GM19025 (cell line): Measurements from ENCODE around the gene DIAPH1.
A peak's percentile ranks its signal among the peaks of the same experiment; 100 is the strongest.

Experiments
- ATAC-seq: cut with Tn5 transposase; IDR thresholded peaks from one replicate; pipeline ENCODE4 v1.9.1; 2021; ENCODE audit warnings: mild to moderate bottlenecking, low read depth, moderate library complexity; ENCODE audit not compliant: unreplicated experiment

The DIAPH1 gene

GRCh38 chr5:141567513-141568117 is 51.2 kb downstream of the DIAPH1 start:
- ATAC-seq = no peak

GRCh38 chr5:141565826-141566570 is 52.8 kb downstream of the DIAPH1 start:
- no peak for ATAC-seq

GRCh38 chr5:141564216-141564692 is 54.5 kb downstream of the DIAPH1 start:
- ATAC-seq = peak; percentile 93

GRCh38 chr5:141560725-141561483 is 57.9 kb downstream of the DIAPH1 start:
- ATAC-seq = no peak

GRCh38 chr5:141560151-141560550 is 58.6 kb downstream of the DIAPH1 start:
- ATAC-seq = no peak

GRCh38 chr5:141559461-141559860 is 59.3 kb downstream of the DIAPH1 start:
- ATAC-seq = no peak

- ATAC-seq = no peak
These were observed 60.6 kb downstream of the DIAPH1 start for GRCh38 chr5:141558150-141558549.

- no peak for ATAC-seq
These were observed 61.1 kb downstream of the DIAPH1 start for GRCh38 chr5:141557681-141558136.

- no peak for ATAC-seq
These were observed 70.9 kb downstream of the DIAPH1 start for GRCh38 chr5:141547921-141548320.

- ATAC-seq = no peak
These were observed 71.3 kb downstream of the DIAPH1 start for GRCh38 chr5:141547488-141547887.

- no peak for ATAC-seq
These were observed 75.7 kb downstream of the DIAPH1 start for GRCh38 chr5:141543053-141543452.

GRCh38 chr5:141534492-141535213 is 84.1 kb downstream of the DIAPH1 start:
- ATAC-seq = no peak

- ATAC-seq = no peak
These were observed 84.9 kb downstream of the DIAPH1 start for GRCh38 chr5:141533897-141534296.

GRCh38 chr5:141532726-141533125 is 86.1 kb downstream of the DIAPH1 start:
- ATAC-seq = no peak

GRCh38 chr5:141529873-141530272 is 88.9 kb downstream of the DIAPH1 start:
- ATAC-seq = no peak

- peak; percentile 41 for ATAC-seq
These were observed 89.8 kb downstream of the DIAPH1 start for GRCh38 chr5:141529002-141529401.

- no peak for ATAC-seq
These were observed 90.4 kb downstream of the DIAPH1 start for GRCh38 chr5:141528291-141528984.

GRCh38 chr5:141527426-141527825 is 91.4 kb downstream of the DIAPH1 start:
- ATAC-seq = no peak

- ATAC-seq = no peak
These were observed 93.1 kb downstream of the DIAPH1 start for GRCh38 chr5:141525653-141526052.
